H1 (cell line): ENCODE data around the gene SLC27A5. TPM values are rescaled to one million over a fixed set of nuclear protein-coding genes. Genes with fewer than 3 reads are reported as not detected.

Source experiments
- GTF2F1 ChIP-seq: IDR thresholded peaks from 2 replicates; pipeline ENCODE4 v1.6.1; 2012; ENCODE audit warnings: low read depth, low read length, improper control_type of control experiment, borderline replicate concordance
- POLR2AphosphoS5 ChIP-seq: IDR thresholded peaks from 2 replicates; pipeline ENCODE4 v1.6.1; 2011; ENCODE audit warnings: low read depth, low read length
- YY1 ChIP-seq: IDR thresholded peaks from 2 replicates; pipeline ENCODE4 v1.6.1; 2011; ENCODE audit warnings: low read depth, mild to moderate bottlenecking, low read length
- polyA plus RNA-seq, 7 experiments: library from polyadenylated mRNA; depleted of rRNA in 3 of 7; stranded (reverse) in 5 of 7; unstranded in 2 of 7; fragments of >200 nt in 5 of 7; fragments of 200-250 nt in 2 of 7; gene quantifications; 1 replicate in 5 of 7; 2 replicates in 1 of 7; 4 replicates in 1 of 7; pipeline versions ENCODE4 v1.2.1 to v1.2.3, GENCODE V29; 2011 to 2013; ENCODE audit warnings: missing spikeins in 2 of 7, mixed read lengths in 2 of 7
- total RNA-seq: library from RNA; stranded (reverse); fragmentation: NEBNext Ultra II Directional; extraction: Animal tissue kit (Norgen Biotek cat#: 25700); gene quantifications from 2 replicates; pipeline ENCODE4 v1.2.1, GENCODE V29; 2021

SLC27A5 gene
- total and polyA plus RNA-seq, 2 of the 8 experiments (the other 6 are each of a cell fraction or from before 2014, with no cell fraction given), result 25.1 to 80.5 TPM

GRCh38 chr19:58516964-58517833 lies 5.4 kb upstream of the SLC27A5 start (continued):
- TF ChIP-seq GTF2F1, result no peak
- TF ChIP-seq POLR2AphosphoS5, result peak; percentile 40
- TF ChIP-seq YY1, result no peak
